HG02852 (cell line): ENCODE measurements around the gene PCBD1.

Source experiments
- ATAC-seq: cut with Tn5 transposase; IDR thresholded peaks from one replicate; pipeline ENCODE4 v1.9.1; 2021; ENCODE audit warnings: mild to moderate bottlenecking, moderate library complexity; ENCODE audit not compliant: unreplicated experiment

The PCBD1 gene

GRCh38 chr10:70838270-70838805 is 50.0 kb downstream of the PCBD1 start:
- no peak for ATAC-seq

GRCh38 chr10:70837660-70838059 is 50.7 kb downstream of the PCBD1 start:
- no peak for ATAC-seq

GRCh38 chr10:70836319-70836718 is 52.0 kb downstream of the PCBD1 start:
- ATAC-seq: no peak

GRCh38 chr10:70834441-70835151 is 53.8 kb downstream of the PCBD1 start:
- no peak for ATAC-seq

- no peak for ATAC-seq
Observed at GRCh38 chr10:70834021-70834420, 54.3 kb downstream of the PCBD1 start.

- no peak for ATAC-seq
Observed at GRCh38 chr10:70833601-70834000, 54.8 kb downstream of the PCBD1 start.
